Occipital lobe (tissue), 2 donors: ENCODE measurements around the gene ESR1. TPM values are rescaled to one million over a fixed set of nuclear protein-coding genes. Genes with fewer than 3 reads are reported as not detected.
"Not testable (repeated sequence)": the region's sequence is repeated elsewhere in the genome, so short reads cannot be mapped to it uniquely, and the experiment has no call there.

Source experiments
- DNase-seq: peaks from one replicate; lab custom pipeline; 2025; lab: John Stamatoyannopoulos, UW
- total RNA-seq: library from RNA; depleted of rRNA; stranded (reverse); fragments of >200 nt; gene quantifications from one replicate; pipeline ENCODE4 v1.2.3, GENCODE V29; 2014

ESR1 gene
- total RNA-seq, 1 donor from 2014 or later: 0.16 TPM

DNA sequence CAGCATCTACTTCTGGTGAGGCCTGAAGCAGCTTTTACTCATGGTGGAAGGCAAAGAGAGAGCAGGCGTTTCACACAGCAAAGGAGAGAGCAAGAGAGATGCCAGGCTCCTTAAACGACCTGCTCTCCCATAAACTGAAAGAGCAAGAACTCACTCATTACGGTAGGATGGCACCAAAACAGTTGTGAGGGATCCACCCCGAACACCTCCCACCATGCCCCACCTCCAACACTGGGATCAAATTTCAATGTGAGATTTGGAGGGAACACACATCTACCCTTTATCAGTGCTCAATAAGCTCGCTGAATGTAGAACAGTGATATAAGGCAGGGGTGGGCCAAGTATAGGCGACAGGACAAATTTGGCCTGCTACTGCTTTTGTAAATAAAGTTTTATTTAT is 244.6 kb downstream of the ESR1 start:
- no peak for DNase-seq

DNA sequence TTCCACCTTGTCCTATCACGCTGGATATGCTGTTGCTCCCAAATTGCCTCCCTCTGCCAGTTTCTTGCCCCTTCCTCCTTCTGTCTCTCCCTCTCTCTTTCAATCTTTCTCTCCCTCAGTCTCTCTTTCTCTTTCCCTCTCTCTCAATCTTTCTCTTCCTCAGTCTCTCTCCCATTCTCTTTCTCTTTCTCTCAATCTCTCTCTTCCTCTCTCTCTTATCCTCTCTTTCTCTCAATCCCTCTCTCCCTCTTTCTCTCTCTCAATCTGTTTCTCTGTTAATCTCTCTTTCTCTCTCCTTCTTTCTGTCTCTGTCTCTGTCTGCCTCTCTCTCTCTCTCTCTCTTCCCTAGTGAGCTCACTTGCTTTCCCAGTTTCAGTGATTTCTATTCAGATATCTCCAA is 245.8 kb downstream of the ESR1 start:
- no peak for DNase-seq

DNA sequence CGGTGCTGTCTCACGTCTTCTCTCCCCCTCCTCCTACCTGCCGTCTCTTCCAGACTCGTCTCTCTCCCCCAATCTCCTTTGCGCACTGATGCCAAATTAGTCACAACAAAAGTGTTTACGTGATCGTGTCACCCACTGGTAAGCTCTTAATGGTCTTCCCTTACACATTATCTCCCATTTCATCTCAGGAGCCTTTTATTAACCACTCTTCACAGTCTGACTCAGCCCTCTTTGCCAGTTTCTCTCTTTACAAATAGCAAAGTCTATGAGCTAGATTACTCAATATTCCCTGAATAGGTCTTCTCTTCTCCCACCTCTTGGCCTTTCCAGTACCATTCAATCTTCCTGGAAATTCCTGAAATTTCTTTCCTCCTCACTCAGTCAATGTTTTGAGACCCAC is 247.0 kb downstream of the ESR1 start:
- DNase-seq: no peak

DNA sequence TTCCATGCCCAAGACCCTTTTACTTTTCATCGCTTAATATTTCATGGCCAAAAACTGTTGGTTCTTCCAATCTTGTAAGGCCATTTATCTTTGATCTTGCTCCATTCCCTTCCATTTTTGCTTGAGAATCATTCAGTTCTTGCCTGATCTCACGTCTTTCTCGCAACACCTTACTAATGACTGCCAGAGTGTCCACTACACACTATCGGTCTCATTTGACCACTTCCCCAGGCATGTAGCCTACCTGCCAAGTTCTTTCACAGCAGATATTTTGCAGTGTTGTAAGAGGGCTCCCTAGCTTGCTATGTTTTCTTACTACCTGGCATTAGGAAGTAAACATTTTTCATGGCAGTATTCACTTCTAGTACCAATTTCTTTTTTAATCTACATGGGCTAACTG is 248.0 kb downstream of the ESR1 start:
- DNase-seq: no peak

DNA sequence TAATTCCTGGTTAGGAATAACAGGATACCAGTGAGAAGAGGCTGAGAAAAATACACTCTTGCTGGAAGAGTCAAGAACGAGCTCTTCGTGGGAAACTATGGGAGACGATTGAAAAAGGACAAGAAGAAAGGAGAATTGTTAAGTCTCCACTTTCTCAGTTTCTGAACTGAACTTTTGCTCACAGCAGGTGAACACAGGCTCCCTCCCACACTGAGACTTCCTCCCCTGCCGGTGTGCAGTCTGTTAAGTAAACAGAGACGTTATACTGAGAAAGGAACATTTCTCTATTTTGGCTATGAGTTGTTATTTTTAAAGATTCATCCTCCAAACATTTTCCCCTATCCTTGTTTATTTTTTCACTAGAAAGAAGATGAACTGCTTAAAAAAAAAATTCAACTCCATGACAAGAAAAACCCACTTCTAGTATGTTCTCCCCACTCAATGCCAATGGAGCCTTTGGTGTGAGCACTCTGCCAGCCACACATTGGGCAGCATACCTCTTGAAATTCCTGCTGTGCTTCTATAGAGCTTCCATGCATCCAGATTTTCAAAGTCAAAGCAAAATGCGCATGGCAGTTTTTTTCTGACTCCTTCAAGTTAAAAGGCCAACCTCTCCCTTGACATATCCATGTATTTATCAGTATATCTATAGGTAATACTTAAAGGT is 250.5 kb downstream of the ESR1 start:
- no peak for DNase-seq

DNA sequence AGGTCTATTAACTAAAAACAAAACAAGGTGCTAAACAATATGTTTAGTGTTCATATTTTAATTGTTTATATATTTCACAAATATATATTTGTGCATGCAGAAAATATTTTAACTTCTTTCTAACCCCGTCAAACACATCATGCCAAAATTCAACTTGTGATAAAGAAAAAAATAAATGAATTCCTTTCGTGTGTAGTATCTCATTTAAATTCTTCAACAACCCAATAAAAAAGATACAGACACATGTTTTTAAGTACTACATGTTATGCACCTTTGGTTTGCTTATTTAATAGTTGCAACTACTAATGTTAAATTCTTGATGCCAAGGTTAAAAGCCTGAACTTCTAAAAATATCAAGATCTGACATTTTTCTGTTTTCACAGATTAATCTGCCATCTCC is 252.4 kb downstream of the ESR1 start:
- no peak for DNase-seq

DNA sequence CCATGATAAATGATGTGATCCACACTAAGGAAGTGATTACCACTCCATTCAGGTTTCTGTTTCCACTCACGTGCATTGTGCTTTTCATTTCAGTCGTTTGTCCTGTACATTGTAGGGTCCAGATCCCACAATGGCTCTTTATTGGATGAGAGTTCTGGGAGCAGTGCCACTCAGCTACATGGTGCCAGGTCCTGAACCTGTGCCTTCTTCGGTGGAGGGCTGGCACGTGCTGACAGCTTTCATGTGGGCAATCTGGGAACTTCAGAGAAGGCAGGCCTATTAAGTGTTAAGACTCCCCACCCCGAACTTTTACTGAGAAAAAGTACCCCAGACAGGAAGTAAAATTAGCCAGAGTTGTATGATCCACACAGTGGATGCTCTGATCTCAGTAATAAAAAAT is 255.0 kb downstream of the ESR1 start:
- no peak for DNase-seq

DNA sequence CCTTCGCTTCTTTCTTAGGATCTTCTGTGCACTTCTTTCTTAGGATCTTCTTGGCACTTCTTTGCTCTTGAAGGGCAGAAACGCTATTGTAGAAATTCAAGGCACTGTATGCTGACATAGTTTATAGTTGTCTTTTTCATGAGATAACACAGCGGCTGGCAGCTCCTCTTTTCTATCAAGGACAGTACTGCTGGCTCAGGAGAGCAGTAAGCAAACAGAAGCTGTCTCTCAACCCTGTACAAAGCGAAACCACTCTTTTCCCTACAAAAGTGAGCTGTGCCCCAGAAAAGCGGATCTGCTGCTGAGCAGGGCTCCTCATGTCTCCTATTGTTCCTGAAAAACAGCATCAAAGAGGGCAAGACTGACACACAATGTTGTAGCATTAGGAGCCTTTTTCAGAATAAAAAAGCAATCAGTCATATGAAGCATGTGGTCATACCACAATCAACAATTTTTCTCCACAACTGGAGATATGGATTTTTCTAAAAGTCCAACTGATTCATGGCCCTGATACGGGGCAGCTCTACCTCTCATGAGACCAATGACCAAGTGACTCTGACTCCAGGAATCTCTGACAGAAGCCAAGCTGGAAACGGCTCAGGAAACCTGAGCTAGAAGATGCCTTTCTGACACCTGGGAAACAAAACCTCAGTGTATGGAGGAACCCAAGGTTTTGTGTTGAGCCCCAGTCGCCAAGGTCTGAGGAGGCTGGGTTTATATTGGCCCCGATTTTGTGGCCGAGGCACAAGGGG is 255.9 kb downstream of the ESR1 start:
- no peak for DNase-seq

DNA sequence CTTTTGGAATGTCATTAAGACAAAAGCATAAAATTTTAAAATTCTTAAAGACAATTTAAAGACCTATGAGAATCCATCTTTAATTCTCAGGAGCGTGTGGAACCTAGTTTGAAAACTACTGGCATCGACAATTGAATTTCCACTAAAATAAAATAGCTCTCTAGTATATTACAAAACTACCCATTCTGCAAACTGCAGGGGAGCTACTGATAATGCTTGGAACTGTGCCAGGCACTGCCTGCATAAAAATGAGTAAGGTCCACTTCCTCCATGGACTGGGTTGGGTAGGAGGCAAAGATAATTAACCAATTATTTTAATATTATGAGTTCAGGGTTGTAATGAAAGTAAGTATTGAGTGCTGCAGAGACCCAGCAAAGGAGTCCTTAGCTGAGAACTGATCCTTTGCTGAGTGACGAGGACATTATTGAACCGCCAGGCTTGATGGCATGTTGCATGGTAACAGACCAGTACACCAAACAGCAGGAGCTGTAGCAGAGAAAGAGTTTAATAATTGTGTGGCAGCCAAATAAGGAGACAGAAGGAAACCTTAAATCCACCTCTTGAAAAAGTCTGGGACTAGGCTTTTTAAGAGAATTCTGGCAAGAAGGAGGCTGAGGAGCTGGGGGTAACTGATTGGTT is 261.3 kb downstream of the ESR1 start:
- no peak for DNase-seq

DNA sequence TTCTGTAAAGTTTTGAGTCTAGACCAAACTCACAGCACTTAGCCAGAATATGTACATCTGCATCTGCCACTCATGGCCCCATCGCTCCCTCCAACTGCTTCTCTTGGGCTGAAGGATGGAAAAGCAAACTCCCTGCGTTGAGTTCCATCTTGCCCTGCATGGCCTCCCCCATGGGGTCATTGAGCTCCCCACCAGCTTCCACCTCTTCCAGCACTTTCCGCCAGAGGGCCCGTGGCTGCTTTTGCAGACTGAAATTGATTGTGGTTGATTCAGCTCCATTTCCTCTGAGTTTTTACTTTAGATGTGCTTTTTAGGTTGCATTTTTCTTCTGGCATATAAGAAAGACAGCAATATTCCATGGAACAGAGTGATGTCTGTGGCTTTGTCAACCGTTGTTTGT is 263.1 kb downstream of the ESR1 start:
- no peak for DNase-seq

DNA sequence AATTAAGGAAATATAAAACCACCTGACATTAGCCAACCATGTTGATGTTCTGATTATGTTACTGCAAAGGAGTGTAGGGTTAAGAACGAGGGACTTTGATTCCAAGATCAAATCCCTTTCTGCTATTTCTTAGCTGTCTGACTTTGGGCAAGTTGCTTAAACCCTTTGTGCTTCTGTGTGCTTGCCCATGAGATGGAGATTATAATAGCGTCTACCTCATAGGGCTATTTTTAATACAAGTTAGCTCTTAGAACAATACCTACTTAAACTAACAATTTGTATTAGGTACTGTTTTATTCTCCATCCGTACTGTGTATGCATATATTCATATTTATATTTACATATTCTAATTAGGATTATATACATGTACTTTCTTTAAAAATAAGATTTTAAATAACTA is 263.8 kb downstream of the ESR1 start:
- DNase-seq: no peak

DNA sequence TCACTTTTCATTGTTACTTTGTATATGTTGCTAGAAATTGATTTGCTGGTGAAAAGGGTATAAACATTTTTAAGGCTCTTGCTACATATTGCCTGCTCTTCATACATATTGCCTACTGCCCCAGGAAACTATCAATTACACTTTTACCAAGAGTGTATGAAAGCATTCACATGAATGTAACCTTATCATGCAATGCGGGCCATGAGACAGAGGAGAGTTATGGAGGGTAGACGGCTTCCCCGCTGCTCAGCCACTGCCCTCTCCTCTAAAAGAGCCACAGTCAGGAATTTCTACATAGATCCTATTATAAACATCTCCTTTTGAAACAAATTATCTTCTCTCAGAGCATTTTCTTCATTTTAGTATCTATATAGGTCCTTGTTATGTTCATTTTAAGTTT is 264.4 kb downstream of the ESR1 start:
- DNase-seq: no peak

DNA sequence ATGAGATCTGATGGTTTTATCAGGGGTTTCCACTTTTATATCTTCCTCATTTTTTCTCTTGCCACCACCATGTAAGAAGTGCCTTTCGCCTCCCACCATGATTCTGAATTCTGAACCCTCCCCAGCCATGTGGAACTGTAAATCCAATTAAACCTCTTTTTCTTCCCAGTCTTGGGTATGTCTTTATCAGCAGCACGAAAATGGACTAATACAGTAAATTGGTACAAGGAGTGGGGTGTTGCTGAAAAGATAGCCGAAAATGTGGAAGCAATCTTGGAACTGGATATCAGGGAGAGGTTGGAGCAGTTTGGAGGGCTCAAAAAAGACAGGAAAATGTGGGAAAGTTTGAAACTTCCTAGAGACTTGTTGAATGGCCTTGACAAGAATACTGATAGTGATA is 268.8 kb downstream of the ESR1 start:
- not testable (repeated sequence) for DNase-seq

DNA sequence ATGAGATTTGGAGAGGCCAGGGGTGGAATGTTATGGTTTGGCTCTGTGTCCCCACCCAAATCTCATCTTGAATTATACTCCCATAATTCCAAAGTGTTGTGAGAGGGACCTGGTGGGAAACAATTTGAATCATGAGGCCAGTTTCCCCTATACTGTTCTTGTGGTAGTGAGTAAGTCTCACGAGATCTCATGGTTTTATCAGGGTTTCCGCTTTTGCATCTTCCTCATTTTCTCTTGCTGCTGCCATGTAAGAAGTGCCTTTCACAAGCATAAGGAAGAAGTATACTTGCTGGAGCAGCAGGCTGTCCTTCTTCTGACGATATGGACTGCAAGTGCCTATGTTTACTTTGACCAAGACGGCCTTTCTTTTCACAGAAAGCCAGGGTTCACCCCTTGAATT is 270.5 kb downstream of the ESR1 start:
- no peak for DNase-seq

DNA sequence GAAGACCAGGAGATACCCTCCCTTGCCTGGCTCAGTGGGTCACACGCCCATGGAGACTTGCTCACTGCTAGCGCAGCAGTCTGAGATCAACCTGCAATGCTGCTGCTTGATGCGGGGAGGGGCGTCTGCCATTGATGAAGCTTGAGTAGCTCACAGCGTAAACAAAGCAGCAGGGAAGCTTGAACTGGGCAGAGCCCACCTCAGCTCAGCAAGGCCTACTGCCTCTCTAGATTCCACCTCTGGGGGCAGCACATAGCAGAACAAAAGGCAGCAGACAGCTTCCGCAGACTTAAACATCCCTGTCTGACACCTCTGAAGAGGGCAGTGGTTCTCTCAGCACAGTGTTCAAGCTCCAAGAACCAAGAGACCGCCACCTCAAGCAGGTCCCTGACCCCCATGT is 271.3 kb downstream of the ESR1 start:
- DNase-seq: no peak

DNA sequence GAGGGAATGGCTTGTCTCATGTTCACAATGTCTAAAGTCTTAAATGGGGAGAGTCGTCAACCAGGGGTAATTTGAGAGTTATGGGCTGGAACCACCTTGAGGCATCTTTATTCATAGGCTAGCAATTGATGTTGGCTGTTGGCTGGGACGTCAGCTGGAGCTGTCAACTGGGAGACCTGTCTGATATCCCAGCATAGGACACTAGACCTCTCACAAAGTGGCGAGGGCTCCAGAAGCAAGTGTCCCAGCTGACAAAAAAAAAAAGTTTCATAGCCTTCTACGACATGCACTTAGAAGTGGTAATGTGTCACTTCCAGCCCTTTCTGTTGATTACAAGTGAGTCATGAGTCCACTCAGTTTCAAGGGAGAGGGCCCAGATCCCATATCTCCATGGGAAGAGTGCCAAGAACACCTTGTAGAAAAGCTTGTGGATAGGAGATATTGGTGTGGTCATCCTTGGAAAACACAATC is 278.0 kb downstream of the ESR1 start:
- no peak for DNase-seq

DNA sequence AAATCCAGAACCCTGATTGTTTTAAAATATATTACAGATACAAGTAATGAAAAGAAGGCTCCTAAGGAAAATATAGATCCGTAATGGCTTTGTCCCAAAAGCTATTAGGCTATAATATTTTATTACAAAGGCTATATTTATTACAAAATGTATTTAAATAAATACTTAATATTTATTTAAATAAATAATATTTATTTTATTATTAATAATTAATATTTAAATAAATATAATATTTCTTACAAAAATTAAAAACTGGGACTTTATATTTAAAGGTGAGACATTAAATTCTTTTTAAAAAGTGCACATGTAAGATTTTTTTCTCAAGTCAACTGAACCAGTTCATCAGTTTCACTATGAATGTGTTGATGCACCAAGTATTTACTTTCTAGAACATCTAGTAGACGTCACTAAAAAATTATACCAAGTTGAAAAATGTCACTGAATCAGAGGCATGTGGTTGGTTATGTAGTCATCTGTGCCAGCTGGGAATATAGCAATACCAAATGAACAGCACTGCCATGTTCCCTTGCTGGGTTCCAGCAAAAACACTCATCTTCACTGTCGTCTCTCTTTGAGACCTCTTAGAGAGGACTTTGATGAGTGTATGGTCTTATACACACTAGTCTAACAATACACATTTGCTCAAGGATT is 278.9 kb downstream of the ESR1 start:
- DNase-seq: no peak

DNA sequence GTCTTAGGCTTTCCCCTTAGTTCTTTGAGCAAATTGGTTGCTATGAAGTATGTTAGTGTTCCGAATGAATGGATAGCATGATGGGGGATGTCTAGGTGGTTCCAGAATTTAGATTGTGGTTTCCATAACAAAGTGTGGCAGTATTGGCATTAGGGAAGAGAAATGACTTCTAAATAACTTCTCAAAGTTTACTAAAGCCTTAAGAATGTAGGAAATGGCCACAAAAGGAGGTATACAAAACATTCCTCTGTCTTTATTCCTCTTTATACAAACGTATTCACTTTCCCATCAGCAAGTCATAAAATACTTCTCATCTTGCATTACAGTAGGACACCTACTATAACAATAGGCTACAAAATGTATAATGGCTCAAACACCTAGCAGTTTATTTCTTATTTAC is 279.6 kb downstream of the ESR1 start:
- DNase-seq: no peak

DNA sequence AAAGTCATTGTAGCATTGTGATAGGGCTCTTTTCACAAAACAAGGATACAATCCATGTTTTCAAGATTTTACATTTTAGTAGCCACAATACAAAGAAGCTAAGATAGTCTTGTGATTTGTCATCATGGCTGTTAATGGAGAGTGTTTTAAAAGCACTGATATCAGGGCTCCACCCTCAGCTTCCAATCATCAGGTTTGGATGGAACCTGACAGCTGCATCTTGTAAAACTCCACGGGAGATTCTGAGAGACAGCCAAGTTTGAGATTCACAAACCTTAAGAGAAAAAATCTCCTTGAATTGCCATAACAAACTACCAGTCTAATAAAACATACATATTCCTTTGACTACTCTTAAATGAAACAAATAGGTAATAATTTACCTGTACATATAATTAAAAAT is 280.2 kb downstream of the ESR1 start:
- no peak for DNase-seq

DNA sequence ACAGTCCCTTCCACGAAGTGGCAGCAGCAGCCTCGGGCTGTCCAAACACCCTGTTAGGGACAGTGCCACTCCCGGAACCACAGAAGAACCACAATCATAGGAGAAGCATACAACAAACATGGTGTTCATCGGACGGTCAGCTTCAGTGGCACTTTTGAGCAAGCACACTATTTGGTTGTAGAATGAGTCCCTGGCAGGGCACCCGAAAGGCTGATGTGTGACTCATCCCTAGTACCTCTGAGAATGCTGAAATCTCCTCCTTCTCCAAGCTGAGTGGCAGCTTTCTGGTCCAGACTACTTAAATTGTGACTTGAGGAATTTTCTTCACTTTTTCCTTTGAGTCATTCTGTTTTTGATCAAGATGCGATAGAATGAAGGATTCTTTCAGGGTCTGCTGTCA is 282.5 kb downstream of the ESR1 start:
- no peak for DNase-seq

DNA sequence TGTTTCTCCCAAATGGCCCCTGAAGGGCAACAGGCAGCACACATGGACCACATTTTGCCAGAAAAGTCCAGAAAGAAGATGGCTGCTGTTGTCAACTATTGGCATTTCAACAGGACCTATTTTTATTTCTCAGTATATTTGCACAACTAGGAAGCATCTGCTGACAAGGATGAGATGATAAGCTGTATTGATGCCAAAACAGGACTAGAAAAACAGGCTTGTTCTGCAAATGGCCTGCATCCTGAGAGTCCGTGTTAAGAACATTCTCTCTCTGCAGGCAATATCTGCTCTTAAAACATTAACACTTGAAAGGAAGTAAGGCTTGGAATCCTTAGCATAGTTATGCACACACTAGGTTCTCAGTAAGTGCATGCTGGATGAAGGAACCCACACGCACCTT is 283.7 kb downstream of the ESR1 start:
- no peak for DNase-seq

DNA sequence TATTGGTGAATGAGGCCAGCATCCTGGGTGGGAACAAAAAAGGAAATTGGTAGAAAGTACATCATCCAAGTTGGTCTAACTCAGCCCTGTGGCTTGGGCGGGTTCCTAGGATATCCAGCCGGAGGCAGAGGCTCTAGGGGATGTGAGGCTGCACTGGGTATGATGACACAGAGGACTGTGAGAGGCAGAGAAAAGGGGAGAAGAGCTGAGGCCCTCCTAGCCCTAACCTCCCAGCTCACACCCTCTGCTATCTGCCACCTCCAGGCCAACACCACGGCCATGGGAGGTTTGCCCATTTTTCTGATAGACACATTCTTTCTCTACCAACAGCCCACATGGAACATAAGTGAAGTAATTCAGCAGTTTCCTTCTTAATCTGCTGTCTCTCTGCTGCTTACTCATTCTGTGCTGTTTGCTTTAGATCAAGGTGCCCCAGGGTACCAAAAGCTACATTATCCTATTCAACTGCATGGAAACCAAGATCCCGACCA is 284.4 kb downstream of the ESR1 start:
- no peak for DNase-seq
